ENCODE data around the gene NDUFA9.

Gene NDUFA9

DNA sequence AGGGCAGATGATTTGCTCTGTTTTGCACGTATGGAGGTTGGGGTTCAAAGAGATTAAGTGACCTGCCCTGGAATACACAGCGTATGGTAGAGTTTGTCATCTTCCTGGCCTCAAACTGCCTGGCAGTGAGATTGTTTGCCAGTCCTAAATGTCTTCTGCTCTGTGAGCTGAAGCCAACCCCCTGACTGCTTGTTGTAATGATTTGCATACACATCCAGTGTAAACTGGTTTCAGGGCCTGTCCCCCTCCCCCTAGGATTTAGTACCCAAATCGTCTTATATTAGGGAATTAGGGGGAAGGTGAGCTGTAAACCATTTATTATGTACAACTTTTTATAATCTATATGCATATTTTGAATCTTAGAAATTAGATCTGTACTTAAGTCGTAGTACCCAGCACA lies 38.4 kb upstream of the NDUFA9 start:
- TF ChIP-seq, protein P1, sequence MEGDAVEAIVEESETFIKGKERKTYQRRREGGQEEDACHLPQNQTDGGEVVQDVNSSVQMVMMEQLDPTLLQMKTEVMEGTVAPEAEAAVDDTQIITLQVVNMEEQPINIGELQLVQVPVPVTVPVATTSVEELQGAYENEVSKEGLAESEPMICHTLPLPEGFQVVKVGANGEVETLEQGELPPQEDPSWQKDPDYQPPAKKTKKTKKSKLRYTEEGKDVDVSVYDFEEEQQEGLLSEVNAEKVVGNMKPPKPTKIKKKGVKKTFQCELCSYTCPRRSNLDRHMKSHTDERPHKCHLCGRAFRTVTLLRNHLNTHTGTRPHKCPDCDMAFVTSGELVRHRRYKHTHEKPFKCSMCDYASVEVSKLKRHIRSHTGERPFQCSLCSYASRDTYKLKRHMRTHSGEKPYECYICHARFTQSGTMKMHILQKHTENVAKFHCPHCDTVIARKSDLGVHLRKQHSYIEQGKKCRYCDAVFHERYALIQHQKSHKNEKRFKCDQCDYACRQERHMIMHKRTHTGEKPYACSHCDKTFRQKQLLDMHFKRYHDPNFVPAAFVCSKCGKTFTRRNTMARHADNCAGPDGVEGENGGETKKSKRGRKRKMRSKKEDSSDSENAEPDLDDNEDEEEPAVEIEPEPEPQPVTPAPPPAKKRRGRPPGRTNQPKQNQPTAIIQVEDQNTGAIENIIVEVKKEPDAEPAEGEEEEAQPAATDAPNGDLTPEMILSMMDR (conservative IDR thresholded peaks at IDR 0.05; ENCODE audit: control insufficient read depth, insufficient read depth, low read depth, low read length): no peak
- DNase-seq (ENCODE audit: low read depth): no peak
- H3K4me3 ChIP-seq (ENCODE audit: control insufficient read depth, low read depth, low read length): no peak overlapping the region

DNA sequence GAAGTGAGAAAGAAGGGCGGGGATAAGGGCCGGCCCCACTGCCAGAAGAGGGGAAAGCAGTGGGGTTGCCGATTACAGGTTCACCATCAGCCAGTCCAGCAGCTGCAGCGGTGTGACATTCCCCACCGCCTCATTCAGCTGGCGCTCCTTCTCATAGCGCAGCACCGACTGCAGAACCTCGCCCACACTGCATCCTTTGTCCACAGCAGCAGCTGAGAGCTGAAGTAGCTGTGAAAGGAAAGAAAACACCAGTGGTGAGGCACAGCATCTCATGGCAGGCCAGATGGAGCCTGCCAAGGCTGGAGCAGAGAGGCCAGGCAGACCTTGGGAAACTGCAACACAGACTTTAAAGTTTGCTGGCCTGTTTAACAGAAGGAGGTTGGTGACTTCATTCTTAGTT lies 33.2 kb upstream of the NDUFA9 start:
- DNase-seq (ENCODE audit: low read depth): no peak
- no peak overlapping the region for H3K4me3 ChIP-seq (ENCODE audit: control insufficient read depth, low read depth, low read length)
- TF ChIP-seq, protein P1 (conservative IDR thresholded peaks at IDR 0.05; ENCODE audit: control insufficient read depth, insufficient read depth, low read depth, low read length): no peak

DNA sequence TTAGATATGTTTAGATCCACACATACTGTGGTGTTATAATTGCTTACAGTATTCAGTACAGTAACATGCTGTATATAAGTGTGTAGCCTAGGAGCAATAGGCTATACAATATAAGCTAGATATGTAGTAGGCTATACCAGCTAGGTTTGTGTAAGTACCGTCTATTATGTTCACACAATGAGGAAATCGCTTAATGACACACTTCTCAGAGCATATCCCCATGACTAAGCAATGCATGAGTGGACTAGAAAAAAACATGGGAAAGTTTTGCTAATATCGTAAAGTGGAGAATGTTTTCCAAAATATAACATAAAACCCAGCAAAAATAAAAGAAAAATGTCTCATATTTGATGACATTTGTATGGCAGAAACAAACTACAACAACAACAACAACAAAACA lies 27.4 kb upstream of the NDUFA9 start:
- H3K4me3 ChIP-seq (ENCODE audit: control insufficient read depth, low read depth, low read length): no peak overlapping the region
- TF ChIP-seq, protein P1 (conservative IDR thresholded peaks at IDR 0.05; ENCODE audit: control insufficient read depth, insufficient read depth, low read depth, low read length): no peak
- peak; percentile 3 for DNase-seq (ENCODE audit: low read depth)

DNA sequence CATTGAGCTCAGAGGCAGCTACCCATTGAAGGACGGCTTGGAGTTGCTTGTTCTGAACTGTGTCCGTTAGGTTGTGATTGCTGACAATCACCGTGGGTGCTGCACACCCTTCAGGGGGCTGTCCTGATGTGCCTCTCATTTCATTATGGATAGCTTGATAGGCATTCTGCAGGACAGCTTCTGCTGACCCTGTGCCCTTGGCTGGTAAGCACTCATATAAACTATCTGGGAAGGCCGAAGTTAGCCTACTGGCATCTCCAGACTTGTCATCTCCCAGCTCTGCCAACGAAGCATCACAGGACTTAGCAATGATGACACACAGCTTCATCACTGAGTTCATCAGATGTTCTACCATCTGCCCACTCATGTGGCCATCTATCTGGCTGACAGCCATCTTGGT lies 22.4 kb upstream of the NDUFA9 start:
- TF ChIP-seq, protein P1 (conservative IDR thresholded peaks at IDR 0.05; ENCODE audit: control insufficient read depth, insufficient read depth, low read depth, low read length): no peak
- peak; percentile 36 for DNase-seq (ENCODE audit: low read depth)
- H3K4me3 ChIP-seq (ENCODE audit: control insufficient read depth, low read depth, low read length): no peak overlapping the region

DNA sequence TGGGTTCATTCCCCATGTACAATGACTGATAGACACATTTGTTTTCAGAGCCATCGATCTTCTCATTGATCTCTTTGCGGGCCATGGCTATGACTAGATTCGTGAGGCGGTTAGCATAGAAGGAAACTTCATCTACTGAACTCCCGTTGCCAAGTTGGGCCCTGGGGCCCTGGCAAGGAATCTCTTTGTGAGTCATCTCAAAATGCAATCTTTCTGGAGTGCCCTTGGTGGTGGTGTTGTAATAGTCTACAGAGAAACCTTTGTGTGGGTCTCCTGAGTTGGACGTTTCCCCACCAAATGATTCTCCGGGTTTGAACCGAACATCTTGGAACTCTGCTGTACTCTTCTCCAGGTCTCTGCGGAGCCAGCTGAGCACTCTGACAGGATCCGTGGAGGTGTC lies 20.5 kb upstream of the NDUFA9 start:
- H3K4me3 ChIP-seq (ENCODE audit: control insufficient read depth, low read depth, low read length): no peak overlapping the region
- TF ChIP-seq, protein P1 (conservative IDR thresholded peaks at IDR 0.05; ENCODE audit: control insufficient read depth, insufficient read depth, low read depth, low read length): no peak
- no peak for DNase-seq (ENCODE audit: low read depth)

DNA sequence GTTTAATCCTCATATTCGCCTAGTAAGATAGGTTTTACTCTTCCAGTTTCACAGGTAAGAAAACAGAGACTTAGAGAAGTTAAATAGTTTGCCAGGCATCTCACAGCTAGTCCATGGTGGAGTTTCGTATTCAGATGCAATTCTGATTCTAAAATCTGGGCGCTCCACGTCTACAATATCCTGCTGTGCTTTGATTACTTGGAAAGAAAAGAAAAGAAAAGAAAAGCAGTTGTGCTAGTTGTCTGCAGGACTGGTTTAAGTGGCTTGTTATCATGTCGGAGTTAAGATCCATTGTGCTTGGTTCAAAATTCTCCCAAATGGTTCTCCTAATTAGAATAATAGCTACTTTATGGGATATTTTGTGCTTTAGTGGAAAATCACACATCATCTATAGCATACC lies 18.7 kb upstream of the NDUFA9 start:
- no peak overlapping the region for H3K4me3 ChIP-seq (ENCODE audit: control insufficient read depth, low read depth, low read length)
- TF ChIP-seq, protein P1 (conservative IDR thresholded peaks at IDR 0.05; ENCODE audit: control insufficient read depth, insufficient read depth, low read depth, low read length): no peak
- DNase-seq (ENCODE audit: low read depth): no peak

DNA sequence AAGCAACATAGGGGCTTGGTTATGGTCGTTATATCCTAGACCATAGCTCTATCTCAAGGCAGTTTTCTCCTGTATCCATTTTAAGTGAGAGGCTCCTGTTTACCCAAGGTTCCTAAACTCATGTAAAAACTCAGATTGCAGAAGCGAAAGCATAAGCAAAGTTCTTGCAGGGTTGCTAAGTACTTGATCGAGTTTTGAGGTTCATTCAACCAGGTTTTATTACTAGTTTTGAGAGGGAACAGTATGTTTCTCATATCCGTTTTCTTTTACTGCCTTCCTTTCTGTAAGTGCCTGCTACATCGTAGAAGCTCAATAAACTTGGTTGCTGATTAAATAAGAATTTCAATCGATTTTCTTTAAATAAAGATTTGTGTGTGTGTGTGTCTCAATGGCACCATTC lies 5.2 kb upstream of the NDUFA9 start:
- no peak overlapping the region for H3K4me3 ChIP-seq (ENCODE audit: control insufficient read depth, low read depth, low read length)
- DNase-seq (ENCODE audit: low read depth): no peak
- TF ChIP-seq, protein P1 (conservative IDR thresholded peaks at IDR 0.05; ENCODE audit: control insufficient read depth, insufficient read depth, low read depth, low read length): no peak

Data from fibroblast of mammary gland (primary cell).